Esophagus (tissue), 2 donors: ENCODE results near the gene TTLL9. TPM values are rescaled to one million over a fixed set of nuclear protein-coding genes. Genes with fewer than 3 reads are reported as not detected.

Experiments
- H3K27ac ChIP-seq, 2 donors: one replicate each; pipeline ENCODE4 v1.5.1; 2013; ENCODE audit warnings: low read depth in 2 of 2, mild to moderate bottlenecking in 2 of 2, inconsistent platforms in 1 of 2, low read length in 1 of 2, moderate library complexity in 1 of 2
- H3K27me3 ChIP-seq, 2 donors: one replicate each; pipeline ENCODE4 v1.6.1; 2013; ENCODE audit warnings: low read length in 2 of 2, control low read depth in 1 of 2, mild to moderate bottlenecking in 1 of 2; ENCODE audit not compliant: insufficient read depth in 2 of 2, control insufficient read depth in 1 of 2
- H3K36me3 ChIP-seq, 2 donors: one replicate each; pipeline ENCODE4 v1.6.1; 2013; ENCODE audit warnings: low read length in 1 of 2; ENCODE audit not compliant: control insufficient read depth in 2 of 2, insufficient read depth in 2 of 2
- H3K4me1 ChIP-seq, 2 donors: one replicate each; pipeline ENCODE4 v1.6.1; 2013; ENCODE audit warnings: low read length in 1 of 2; ENCODE audit not compliant: control insufficient read depth in 2 of 2, insufficient read depth in 2 of 2
- H3K4me3 ChIP-seq, 2 donors: one replicate each; pipeline ENCODE4 v1.5.1; 2013; ENCODE audit warnings: low read length in 2 of 2, mild to moderate bottlenecking in 2 of 2, low read depth in 1 of 2, moderate library complexity in 1 of 2
- H3K9me3 ChIP-seq, 2 donors: one replicate each; pipeline ENCODE4 v1.6.1; 2013; ENCODE audit warnings: mild to moderate bottlenecking in 2 of 2, low read depth in 1 of 2, low read length in 1 of 2, moderate library complexity in 1 of 2; ENCODE audit not compliant: control insufficient read depth in 2 of 2, insufficient read depth in 1 of 2
- WGBS, 2 donors: extraction: QIAGEN DNeasy Blood & Tissue Kit; methylation state at CpG; one replicate each; pipeline ENCODE4 v1.1.7; 2013; 5-methylcytosine and 5-hydroxymethylcytosine counted together
- polyA plus RNA-seq, 2 donors: library from polyadenylated mRNA; stranded (reverse); fragments of 200-250 nt; gene quantifications; one replicate each; pipeline ENCODE4 v1.2.3, GENCODE V29; 2013
- donor health status: healthy with polysubstance abuse.
- donor health status: Bipolar disorder and iron deficiency.

Gene TTLL9
- polyA plus RNA-seq, 2 donors, result 0.12 to 0.14 TPM

DNA sequence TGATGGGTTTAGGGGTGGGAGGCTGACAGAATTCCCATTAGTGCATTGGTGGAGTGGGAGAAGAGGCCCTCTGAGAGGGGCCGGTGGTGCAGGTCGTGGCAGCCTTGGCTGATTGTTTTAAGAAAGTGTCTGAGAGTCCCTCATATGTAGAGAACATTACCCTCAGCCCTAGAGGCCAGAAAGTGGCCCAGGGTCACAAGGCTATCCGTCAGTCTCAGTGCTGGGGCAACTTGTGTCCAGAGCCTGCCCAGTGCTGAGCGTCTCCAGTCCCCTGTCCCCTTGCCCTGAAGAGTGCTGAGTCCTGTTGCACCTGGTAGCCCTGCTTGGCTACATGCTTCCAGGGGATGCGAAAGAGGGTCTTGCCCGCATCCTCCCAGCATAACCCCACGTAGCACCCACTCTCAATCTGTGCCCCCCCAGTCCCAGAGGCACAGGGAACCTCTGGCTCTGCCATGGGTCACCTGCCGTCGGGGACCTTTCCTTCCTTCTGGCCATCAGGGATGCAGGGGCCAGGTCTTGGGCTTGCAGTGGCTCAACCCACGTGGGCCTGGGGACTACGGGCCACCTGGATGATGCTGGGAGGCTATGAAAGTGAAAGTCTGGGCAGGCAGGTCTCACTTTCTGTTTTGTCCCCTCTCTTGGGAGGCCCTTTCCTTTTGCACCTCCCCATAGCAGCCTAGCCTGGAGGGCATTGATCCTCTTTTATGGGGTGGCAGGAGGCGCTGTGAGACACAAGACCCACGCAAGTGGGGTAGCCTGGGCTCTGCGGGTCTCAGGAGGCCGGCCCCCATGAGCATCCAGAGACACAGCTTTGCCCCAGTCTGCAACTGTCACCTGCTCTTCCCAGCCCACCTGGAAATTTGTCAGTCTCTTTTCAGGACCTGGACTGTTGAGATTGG, 12.3 kb upstream of the TTLL9 start:
- peaks cover 0 to 2% of the 10 kb centered on the region in 2 donors for H3K27me3 ChIP-seq
- no peak overlapping the region for H3K27ac ChIP-seq
- peaks cover 11 to 12% of the 10 kb centered on the region in 2 donors for H3K4me1 ChIP-seq
- H3K36me3 ChIP-seq, result no peaks in the 10 kb centered on the region
- WGBS, 2 donors, result 73 to 78% methylated on average over 15 of the region's 15 CpGs
- H3K9me3 ChIP-seq, result no peaks in the 10 kb centered on the region
- H3K4me3 ChIP-seq, result no peak overlapping the region

DNA sequence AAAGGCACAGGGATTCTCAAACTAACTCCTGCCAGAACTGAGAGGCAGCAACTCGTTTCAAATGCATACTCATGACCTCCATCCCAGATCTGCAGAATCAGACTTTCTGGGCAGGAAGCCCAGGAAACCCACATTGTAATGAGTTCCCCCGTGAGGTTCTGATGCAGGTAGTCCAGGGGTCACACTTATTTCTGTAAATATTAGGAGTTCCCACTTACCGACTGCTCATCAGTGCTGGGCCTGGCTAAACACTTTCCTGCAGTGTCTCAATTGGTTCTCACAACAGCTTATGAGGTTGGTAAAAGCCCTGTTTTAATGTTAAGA, 11.7 kb upstream of the TTLL9 start:
- 30 to 45% methylated on average over 3 of the region's 3 CpGs for WGBS, 2 donors
- Histone ChIP-seq H3K27me3 (peaks cover 0 to 2% of the 10 kb centered on the region in 2 donors), H3K27ac (no peak overlapping the region), H3K4me1 (peaks cover 11 to 12% of the 10 kb centered on the region in 2 donors), H3K4me3 (no peak overlapping the region), H3K9me3 (no peaks in the 10 kb centered on the region), H3K36me3 (no peaks in the 10 kb centered on the region)

DNA sequence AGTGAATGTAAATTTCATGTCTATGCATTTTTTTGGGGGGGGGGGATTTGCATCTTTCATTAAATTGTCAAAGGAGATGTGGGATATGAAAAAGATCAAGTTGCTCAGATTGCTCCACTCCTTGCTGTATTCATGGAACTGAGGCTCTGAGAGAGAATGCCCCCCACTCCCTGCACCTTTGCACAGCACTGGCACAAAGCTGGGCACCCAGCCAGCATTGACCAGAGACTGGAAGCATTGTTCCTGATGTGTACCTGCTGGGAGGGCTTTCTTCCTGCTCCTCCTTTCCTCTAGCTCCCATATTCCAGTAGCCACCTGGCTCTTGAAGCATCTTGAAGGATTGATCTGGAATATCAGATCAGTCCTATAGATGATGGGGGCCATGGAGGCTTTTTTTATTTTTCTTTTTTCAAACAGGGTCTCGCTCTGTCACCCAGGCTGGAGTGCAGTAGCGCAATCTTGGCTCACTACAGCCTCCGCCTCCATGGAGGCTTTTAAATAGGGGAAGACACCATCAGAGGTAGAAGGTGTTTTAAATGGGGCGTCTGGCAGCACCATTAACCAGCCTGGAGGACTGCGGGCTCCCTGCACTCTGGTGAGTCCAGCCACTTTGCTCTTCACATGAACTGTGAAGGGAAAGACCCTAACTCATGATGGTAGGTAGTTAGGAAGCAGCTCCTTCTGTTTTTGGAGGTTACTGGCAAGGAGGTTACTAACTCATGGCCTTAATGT, 11.0 kb upstream of the TTLL9 start:
- Histone ChIP-seq H3K36me3 (no peaks in the 10 kb centered on the region), H3K9me3 (no peaks in the 10 kb centered on the region), H3K4me1 (peaks cover 11 to 12% of the 10 kb centered on the region in 2 donors), H3K4me3 (no peak overlapping the region), H3K27ac (no peak overlapping the region), H3K27me3 (peaks cover 0 to 2% of the 10 kb centered on the region in 2 donors)
- WGBS, 2 donors, result 92 to 94% methylated on average over 5 of the region's 5 CpGs

DNA sequence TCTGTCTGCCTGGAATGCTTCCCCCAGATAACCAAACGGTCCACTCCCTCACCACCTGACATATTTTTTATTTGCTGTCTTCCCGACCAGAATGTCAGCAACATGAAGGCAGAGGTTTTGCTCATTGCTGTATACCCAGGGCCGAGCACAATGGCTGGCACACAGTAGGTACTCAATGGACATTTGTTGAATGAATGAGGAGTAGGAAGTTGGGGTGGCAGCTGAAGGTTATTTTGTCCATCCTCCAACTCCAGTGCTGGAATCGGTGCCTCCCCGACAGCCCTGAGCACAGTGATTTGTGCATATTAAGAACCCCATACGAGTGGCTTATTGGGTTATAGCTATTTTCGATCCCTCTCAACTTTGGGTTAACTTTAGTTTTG, 10.4 kb upstream of the TTLL9 start:
- Histone ChIP-seq H3K27me3 (peaks cover 0 to 2% of the 10 kb centered on the region in 2 donors), H3K4me3 (no peak overlapping the region), H3K36me3 (no peaks in the 10 kb centered on the region), H3K9me3 (no peaks in the 10 kb centered on the region), H3K27ac (no peak overlapping the region), H3K4me1 (peaks cover 11 to 12% of the 10 kb centered on the region in 2 donors)
- WGBS, 2 donors, result 51 to 57% methylated on average over 7 of the region's 7 CpGs

DNA sequence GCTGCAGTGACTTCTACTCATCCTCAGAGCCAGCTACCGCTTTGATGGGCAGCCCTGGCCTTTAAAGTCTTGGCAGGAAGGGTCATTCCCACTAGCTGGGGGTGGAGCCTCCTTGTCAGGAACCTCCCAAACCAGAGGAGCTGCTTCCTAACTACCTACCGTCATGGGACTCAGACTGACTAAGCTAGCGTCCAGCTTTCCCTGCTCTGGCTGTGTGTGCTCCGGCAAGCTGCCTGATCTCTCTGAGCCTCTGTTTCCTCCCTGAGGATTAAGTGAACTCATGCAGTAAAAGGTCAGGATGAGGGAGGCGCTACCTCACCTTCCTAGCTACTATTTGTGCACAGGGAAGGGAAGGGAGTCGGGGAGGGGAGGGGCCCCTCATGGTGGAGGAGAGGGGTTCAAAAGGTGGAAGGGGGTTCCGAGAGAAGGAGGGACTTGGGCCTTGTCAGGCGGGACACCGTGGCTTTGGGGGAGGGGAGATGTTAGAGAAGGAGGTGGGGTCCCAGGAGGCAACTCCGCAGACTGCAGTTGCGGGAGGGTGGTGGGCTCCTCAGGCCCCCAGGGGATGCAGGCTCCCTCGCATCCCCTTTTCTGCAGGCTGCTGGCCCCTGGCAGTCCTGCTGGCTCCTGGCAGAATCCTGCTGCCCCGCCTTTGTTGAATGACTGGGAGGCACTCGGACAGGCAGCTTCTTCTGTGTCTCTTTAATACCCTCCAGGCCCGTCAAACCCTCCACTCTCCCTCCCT, 9.9 kb upstream of the TTLL9 start:
- Histone ChIP-seq H3K4me3 (peak overlapping the region; percentile 57 to 60), H3K36me3 (no peaks in the 10 kb centered on the region), H3K27ac (peak overlapping the region in 1 of 2 donors; percentile 43), H3K9me3 (no peaks in the 10 kb centered on the region), H3K4me1 (peaks cover 11 to 12% of the 10 kb centered on the region in 2 donors), H3K27me3 (peaks cover 0 to 2% of the 10 kb centered on the region in 2 donors)
- 12 to 18% methylated on average over 15 of the region's 15 CpGs for WGBS, 2 donors

DNA sequence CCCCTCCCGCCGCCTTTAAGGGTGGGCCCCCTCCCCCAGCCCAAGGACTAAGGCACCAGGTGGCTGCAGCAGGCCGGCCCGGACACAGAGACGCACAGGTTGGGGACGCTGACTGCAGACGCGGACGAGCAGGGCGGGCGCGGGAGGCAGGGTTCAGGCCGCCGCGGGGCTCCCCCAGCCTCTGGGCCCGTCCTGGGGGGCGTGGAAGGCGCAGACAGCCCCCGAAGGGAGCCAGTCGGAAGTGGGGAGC, 9.4 kb upstream of the TTLL9 start:
- Histone ChIP-seq H3K27me3 (peaks cover 0 to 2% of the 10 kb centered on the region in 2 donors), H3K27ac (no peak overlapping the region), H3K9me3 (no peaks in the 10 kb centered on the region), H3K36me3 (no peaks in the 10 kb centered on the region), H3K4me3 (peak overlapping the region; percentile 57 to 60), H3K4me1 (peaks cover 11 to 12% of the 10 kb centered on the region in 2 donors)
- 1% methylated on average over 14 to 20 of the region's 20 CpGs for WGBS, 2 donors

DNA sequence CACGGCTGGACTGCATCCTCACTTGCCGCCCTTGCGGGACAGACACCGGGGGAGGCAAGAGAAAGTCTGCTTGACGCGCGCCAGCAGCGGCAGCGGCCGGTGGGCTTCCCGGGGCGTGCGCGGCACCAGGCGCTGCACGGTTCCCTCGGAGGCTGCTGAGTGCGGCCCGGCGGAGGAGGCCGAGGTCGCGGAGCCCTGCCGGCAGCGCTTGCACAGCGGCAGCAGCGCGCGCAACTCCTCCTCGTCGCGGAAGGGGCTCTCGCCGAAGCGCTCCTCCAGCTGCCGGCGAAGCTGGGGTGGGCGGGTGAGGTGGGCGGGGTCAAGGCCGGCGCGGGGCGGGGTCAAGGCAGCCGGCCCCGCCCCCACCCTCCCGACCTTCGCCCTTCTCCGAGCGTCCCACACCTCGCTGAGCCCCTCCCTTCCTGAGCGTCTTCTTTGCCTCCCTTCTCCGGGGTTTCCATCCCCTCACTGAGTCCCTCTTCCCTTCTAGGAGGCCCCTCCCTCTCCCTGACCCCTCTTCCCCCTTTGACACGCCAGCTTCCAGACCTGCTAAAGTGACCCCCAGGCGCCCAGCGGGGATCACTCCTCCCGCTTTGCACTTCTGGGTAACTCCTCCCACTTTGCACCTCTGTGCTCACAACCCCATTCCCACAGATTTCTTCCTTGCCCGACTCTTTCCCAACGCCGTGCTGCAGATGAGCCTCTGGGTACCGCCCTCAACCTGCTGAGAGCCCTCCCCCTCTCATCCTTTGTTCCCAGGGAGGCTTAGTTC, 8.9 kb upstream of the TTLL9 start:
- no peaks in the 10 kb centered on the region for H3K9me3 ChIP-seq
- H3K27ac ChIP-seq, result no peak overlapping the region
- H3K4me1 ChIP-seq, result peaks cover 11 to 12% of the 10 kb centered on the region in 2 donors
- H3K27me3 ChIP-seq, result peaks cover 0 to 2% of the 10 kb centered on the region in 2 donors
- WGBS, 2 donors, result 6 to 9% methylated on average over 33 to 60 of the region's 60 CpGs
- peak overlapping the region; percentile 57 to 60 for H3K4me3 ChIP-seq
- H3K36me3 ChIP-seq, result no peaks in the 10 kb centered on the region

DNA sequence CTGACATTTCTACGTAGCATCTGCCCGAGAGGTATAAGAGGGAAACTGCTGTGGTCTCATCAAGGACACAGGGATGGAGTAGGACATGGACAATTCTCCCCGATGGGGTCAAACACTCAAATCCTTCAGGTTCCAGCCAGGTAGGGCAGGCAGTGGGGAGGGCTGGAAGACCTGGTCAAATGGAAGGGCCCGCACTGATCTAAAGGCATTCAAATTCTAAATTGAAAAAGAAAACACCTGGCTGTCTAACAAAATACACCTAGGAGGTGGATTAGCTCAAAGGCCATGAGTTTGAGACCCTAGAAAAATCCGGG, 8.3 kb upstream of the TTLL9 start:
- H3K4me1 ChIP-seq, result peaks cover 11 to 12% of the 10 kb centered on the region in 2 donors
- H3K27ac ChIP-seq, result no peak overlapping the region
- H3K9me3 ChIP-seq, result no peaks in the 10 kb centered on the region
- no peaks in the 10 kb centered on the region for H3K36me3 ChIP-seq
- WGBS, 2 donors, result 62 to 66% methylated on average over 5 of the region's 5 CpGs
- H3K4me3 ChIP-seq, result no peak overlapping the region
- no peaks in the 10 kb centered on the region for H3K27me3 ChIP-seq

DNA sequence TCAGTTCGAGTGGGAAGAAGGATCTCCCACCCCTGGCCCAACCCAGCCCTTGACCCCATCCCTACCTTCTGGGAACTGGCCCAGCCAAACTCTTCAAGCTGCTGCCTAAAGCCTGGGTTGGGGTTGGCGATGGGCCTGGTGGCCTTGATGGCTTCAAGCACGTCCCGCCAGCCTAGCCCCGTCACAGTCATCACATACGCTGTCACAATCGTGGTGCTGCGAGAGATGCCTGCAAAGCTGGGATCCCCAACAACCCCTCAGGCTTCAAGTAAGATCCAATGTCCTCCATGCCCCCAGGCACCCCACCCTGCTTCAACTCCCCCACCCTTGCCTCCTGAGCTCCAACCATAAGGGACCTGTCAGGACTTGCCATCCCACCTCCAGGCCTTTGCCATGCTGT, 7.9 kb upstream of the TTLL9 start:
- Histone ChIP-seq H3K36me3 (no peaks in the 10 kb centered on the region), H3K9me3 (no peaks in the 10 kb centered on the region), H3K4me3 (no peak overlapping the region), H3K27me3 (no peaks in the 10 kb centered on the region), H3K4me1 (peaks cover 11 to 12% of the 10 kb centered on the region in 2 donors), H3K27ac (no peak overlapping the region)
- WGBS, 2 donors, result 88% methylated on average over 8 of the region's 8 CpGs
